Central memory CD4-positive, alpha-beta T cell (primary cell): ENCODE results near the gene LGR5.

ENCODE experiments used
- DNase-seq: peaks from one replicate; pipeline ENCODE4 v3.0.0; 2022

The LGR5 gene

GRCh38 chr12:71601546-71601945 lies 161.9 kb downstream of the LGR5 start:
- DNase-seq = no peak

DNA sequence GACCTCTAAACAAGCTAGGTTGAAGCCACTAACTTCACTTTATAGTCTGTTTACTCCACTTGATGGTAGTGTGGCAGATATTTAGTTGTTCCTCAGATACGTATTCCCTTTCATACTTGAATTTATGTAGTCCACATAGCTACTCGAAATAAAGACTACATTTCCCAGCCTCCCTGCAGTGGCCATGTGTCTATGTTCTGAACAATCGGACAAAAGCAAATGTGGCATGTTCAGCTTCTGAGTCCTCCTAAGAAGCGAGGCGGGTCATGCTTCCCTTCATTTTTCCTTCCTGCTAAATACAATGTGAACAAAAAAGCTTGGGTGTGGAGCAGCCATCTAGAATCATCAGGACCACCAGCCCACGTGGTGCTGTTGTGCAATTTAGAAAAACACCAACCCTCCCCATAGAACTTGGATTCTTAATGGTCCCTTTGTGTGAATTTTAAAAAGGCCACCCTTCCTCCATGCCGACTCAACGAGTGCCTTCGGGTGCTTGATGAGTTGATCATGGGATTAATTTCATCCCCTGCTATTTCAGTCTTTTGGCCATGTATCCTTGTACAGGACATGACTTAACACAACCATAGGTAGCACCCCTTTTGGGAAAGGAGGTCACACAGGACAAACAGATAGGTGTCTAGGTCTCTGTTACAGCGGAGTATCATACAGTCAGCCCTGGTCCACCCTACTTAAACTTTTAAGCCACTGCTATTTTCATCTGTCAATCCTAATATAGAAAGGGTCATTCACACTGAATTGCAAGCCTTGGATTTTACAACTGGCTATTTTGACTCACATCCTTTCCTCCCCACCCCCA lies 163.4 kb downstream of the LGR5 start:
- DNase-seq = no peak

GRCh38 chr12:71605039-71605438 lies 165.4 kb downstream of the LGR5 start:
- no peak for DNase-seq

DNA sequence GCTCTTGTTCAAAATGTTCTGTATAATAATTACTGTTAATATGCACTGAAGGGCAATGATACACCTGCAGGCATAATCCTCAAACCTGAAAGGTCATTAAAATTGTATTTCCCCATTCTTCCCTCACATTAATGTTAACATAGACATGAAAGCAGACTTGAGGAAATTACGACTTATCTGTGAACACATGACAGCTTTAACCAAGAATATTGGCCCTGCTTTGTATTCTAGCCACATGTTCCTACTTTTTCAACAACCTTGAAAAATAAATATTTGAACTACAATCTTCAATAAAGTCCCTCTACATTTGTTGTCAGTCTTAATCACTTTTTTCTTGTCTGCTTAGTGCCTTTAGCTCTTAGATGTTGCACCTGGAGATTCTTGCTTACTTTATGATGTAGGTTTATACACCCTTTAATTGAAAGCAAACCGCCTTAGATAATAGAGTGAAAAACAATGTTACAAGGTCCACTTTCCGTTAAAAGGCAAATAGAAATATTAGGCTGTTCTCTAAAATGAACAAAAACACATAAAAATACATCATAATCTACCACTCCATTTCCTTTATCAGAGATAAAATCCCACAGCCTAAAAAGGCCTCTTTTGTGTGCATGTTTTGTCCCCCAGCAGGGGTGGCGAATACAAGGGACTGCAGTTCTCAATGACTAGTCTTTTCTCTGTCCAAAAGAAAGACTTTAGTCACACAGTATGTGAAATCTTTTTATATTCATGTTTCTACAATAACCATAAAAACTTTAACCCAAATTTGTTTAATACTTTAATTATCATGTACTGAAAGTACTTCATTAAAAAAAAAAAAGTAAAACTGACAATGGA lies 168.1 kb downstream of the LGR5 start:
- no peak for DNase-seq

DNA sequence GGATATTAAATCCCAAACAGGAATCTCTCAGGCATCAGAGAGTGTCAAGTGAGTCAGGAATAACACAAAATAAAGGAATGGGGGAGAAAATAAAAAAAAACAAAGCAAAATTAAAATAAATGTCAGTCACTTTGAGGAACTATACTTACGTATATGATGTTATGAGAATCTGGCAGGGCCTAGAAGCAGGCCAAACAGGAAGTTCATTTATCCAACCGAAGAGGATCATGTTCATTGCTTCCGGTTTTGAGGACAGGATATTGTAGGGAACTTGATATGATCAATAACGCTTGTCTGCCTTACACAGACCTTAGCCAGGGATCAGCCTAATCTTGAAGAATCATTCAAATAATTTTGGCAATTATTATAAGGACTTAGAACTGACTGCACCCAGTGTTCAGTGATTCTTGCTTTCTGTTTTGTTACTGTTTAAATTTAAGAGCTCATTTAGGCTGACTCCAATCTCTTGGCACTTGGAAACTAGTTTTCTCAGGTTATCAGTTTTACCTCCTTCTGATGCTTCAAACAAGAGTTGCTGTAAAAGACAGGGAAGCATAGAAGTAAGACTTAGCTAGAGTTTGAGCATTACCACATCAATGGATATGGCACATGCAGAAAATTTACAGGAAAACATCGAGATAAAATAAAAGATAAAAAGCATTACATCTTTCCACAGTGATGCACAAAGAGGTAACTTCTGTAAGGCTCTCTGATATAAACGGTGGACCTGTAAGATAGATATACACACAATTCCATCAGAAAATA lies 170.6 kb downstream of the LGR5 start:
- DNase-seq = no peak

DNA sequence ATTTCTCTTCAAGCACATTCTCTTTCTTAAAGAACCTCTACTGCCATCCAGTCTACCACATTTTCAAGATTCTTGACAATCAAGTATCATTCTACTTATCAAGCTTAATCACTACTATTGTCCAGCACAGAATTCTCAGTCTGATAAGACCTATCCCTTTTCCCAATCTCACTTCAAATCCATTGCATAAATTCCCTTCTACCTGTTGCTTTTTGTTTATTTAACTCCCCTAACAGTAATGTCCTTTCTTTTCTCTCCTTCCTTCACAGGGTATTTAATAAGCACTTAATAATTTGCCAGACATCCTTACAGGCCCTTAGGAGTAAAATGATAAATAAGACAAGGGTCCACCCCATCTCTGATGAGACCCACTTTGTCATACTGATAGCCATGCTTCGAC lies 182.3 kb downstream of the LGR5 start:
- DNase-seq = no peak

DNA sequence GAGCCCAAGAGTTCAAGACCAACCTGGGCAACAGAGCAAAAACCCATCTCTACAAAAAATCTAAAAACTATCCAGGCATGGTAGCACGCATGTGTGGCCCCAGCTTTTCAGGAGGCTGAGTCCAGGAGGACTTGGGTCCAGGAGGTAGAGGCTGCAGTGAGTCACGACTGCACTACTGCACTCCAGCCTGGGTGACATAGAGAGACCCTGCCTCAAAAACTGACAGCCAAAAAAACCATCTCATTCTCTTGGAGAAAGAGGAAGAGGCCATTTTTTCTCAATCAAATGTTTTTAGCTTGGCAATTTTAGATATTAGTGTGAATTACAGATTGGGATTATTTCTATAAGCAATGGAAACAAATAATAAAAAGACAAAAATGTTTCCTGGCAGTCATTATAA lies 185.9 kb downstream of the LGR5 start:
- no peak for DNase-seq

- no peak for DNase-seq
These were observed 186.5 kb downstream of the LGR5 start for GRCh38 chr12:71626098-71626497.

- no peak for DNase-seq
These were observed 187.2 kb downstream of the LGR5 start for GRCh38 chr12:71626768-71627167.

DNA sequence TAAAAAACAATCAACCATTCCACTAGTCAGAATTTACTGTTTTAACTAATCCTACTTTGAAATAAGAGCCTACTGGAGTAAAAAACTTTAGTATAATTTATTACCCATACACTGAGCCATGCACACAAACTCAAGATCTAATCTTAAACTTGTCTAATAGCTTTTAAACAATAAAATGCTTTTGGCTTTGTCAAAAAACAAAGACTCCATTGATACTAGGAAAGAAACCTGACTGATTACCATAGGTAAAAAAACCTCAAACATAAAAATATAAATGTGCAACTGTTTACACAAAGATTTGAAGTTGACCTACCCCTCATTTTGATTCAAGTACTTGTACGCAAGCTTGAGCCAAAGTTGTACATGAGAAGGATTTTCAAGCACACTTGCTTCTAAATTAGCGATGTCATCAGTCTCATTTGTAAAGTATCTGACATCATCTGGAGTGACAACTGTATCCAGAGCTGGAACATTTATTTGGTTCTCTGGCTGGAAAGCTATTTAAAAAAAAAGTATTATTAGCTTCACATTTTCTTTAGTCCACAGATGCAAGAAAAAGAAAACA lies 187.9 kb downstream of the LGR5 start:
- DNase-seq = no peak
